ENCODE data around the gene SPATA13.
"Not testable (repeated sequence)": the region's sequence is repeated elsewhere in the genome, so short reads cannot be mapped to it uniquely, and the experiment has no call there.

Gene SPATA13

DNA sequence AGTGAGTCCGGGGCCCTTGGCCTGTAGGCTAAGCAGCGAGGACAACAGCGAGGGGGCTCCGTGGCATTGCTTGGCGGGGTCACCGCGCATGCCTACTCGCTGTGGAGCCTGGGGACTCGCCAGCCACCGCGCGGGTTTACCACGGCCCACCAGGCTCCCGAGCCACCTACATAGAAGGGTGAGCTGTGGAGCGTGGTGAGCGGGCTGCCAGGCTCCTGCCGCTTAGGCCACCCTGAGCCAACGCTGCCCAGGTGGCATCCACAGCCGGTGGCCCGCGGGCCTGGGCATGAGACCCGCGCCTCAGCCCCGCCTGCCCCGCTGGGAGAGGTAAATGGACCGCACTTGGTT lies 180.1 kb downstream of the SPATA13 start:
- TF ChIP-seq, protein P1, sequence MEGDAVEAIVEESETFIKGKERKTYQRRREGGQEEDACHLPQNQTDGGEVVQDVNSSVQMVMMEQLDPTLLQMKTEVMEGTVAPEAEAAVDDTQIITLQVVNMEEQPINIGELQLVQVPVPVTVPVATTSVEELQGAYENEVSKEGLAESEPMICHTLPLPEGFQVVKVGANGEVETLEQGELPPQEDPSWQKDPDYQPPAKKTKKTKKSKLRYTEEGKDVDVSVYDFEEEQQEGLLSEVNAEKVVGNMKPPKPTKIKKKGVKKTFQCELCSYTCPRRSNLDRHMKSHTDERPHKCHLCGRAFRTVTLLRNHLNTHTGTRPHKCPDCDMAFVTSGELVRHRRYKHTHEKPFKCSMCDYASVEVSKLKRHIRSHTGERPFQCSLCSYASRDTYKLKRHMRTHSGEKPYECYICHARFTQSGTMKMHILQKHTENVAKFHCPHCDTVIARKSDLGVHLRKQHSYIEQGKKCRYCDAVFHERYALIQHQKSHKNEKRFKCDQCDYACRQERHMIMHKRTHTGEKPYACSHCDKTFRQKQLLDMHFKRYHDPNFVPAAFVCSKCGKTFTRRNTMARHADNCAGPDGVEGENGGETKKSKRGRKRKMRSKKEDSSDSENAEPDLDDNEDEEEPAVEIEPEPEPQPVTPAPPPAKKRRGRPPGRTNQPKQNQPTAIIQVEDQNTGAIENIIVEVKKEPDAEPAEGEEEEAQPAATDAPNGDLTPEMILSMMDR (IDR thresholded peaks at IDR 0.05; ENCODE audit: unreplicated experiment in 3 of 3): no peak
- H3K27me3 Mint-ChIP-seq (ENCODE audit: low read depth): no peaks in the 10 kb centered on the region
- no peak overlapping the region for H3K27ac Mint-ChIP-seq
- no peaks in the 10 kb centered on the region for H3K4me1 Mint-ChIP-seq
- no peak overlapping the region for H3K4me3 Mint-ChIP-seq
- no peaks in the 10 kb centered on the region for H3K36me3 Mint-ChIP-seq (ENCODE audit: low read depth)
- H3K9me3 Mint-ChIP-seq: peaks cover 21% of the 10 kb centered on the region

GRCh38 chr13:24341439-24341838 lies 180.9 kb downstream of the SPATA13 start:
- Mint-ChIP-seq H3K4me3 (no peak overlapping the region), H3K36me3 (ENCODE audit: low read depth) (no peaks in the 10 kb centered on the region), H3K27me3 (ENCODE audit: low read depth) (no peaks in the 10 kb centered on the region), H3K9me3 (peaks cover 21% of the 10 kb centered on the region), H3K27ac (no peak overlapping the region), H3K4me1 (no peaks in the 10 kb centered on the region)
- TF ChIP-seq, protein P1 (IDR thresholded peaks at IDR 0.05; ENCODE audit: unreplicated experiment in 3 of 3): no peak

- Mint-ChIP-seq H3K27ac (no peak overlapping the region), H3K27me3 (ENCODE audit: low read depth) (no peaks in the 10 kb centered on the region), H3K4me3 (no peak overlapping the region), H3K4me1 (no peaks in the 10 kb centered on the region), H3K9me3 (peaks cover 8% of the 10 kb centered on the region), H3K36me3 (ENCODE audit: low read depth) (no peaks in the 10 kb centered on the region)
- TF ChIP-seq, protein P1 (IDR thresholded peaks at IDR 0.05; ENCODE audit: unreplicated experiment in 3 of 3): no peak
Measured at GRCh38 chr13:24348385-24348784, 187.9 kb downstream of the SPATA13 start.

DNA sequence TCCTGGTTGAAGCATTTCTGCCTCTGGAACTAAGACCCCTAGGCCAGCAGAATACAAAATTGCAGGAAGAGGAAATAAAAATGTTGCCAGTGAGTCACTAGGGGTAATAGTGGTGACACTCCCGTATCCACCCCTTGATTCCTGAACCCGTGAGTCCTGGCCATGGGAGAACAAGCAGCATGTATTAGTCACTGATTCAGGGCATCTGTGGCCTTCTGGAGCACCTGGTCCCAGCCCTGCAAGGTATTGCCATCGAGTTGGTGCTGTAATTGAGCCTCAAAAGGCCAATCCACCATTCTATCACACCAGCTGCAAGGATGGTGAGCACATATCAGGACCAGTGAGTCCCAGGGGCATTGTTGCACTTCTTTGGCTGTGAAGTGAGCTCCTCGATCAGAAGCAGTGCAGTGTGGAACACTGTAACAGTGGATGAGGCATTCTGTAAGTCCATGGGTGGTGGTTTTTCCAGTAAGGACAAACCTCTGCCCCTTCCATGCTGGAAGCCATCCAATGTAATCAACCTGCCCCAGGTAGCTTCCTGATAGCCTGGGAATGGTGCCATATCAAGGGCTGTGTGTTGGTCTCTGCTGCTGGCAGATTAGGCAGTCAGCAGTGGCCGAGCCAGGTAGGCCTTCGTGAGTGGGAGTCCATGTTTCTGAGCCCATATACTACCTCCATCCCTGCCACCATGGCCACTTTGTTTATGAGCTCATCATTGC lies 188.4 kb downstream of the SPATA13 start:
- H3K4me3 Mint-ChIP-seq: no peak overlapping the region
- H3K27ac Mint-ChIP-seq: no peak overlapping the region
- H3K4me1 Mint-ChIP-seq: no peaks in the 10 kb centered on the region
- peaks cover 8% of the 10 kb centered on the region for H3K9me3 Mint-ChIP-seq
- no peaks in the 10 kb centered on the region for H3K36me3 Mint-ChIP-seq (ENCODE audit: low read depth)
- TF ChIP-seq, protein P1 (IDR thresholded peaks at IDR 0.05; ENCODE audit: unreplicated experiment in 3 of 3): no peak
- H3K27me3 Mint-ChIP-seq (ENCODE audit: low read depth): no peaks in the 10 kb centered on the region

DNA sequence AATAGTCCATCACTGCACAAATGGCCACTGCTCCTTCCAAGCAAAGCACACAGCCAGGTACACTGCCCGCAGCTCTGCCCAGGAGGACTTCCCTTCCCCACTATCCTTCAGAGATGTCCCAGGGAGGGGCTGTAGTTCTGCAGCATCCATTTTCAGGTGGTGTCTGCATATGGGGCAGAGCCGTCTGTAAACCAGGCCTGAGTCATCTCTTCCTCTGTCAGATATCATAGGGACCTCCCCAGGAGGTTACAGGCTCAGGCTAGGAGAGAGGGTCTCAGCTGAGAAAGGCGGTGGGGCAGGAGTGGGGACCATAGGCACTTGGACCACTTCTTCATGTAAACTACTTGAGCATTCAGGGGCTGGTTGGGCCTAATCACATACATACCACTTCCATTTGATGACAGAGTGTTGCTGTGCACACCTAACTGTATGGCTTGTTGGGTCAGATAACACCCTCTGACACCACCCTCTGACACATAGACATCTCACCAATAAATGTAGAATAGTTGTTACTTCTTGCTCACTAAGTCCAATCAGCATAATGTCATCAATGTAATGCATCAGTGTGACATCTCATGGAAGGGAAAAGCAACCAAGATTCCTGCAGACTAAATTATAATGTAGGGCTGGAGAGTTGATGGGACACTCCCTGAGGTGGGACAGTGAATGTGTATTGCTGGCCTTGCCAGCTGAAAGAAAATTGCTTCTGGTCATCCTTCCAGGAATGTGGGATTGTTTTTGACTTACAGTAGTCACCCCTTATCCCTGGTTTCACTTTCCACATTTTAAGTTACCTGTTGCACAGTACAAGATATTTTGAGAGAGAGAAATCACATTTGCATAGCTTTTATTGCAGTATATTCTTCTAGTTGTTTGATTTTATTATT lies 189.5 kb downstream of the SPATA13 start:
- not testable (repeated sequence) for H3K4me1 Mint-ChIP-seq; H3K27me3 Mint-ChIP-seq (ENCODE audit: low read depth); H3K9me3 Mint-ChIP-seq; H3K4me3 Mint-ChIP-seq; H3K27ac Mint-ChIP-seq; H3K36me3 Mint-ChIP-seq (ENCODE audit: low read depth)

GRCh38 chr13:24351423-24351822 lies 190.9 kb downstream of the SPATA13 start:
- no peak overlapping the region for H3K4me3 Mint-ChIP-seq

More at GRCh38 chr13:24351423-24351822, 190.9 kb downstream of the SPATA13 start:
- H3K9me3 Mint-ChIP-seq: peaks cover 2% of the 10 kb centered on the region
- no peak overlapping the region for H3K27ac Mint-ChIP-seq
- no peaks in the 10 kb centered on the region for H3K4me1 Mint-ChIP-seq
- no peaks in the 10 kb centered on the region for H3K36me3 Mint-ChIP-seq (ENCODE audit: low read depth)
- no peaks in the 10 kb centered on the region for H3K27me3 Mint-ChIP-seq (ENCODE audit: low read depth)
- TF ChIP-seq, protein P1 (IDR thresholded peaks at IDR 0.05; ENCODE audit: unreplicated experiment in 3 of 3): no peak
